ENCODE data around the gene AHCYL2. TPM values are rescaled to one million over a fixed set of nuclear protein-coding genes. Genes with fewer than 3 reads are reported as not detected.

AHCYL2 gene
- total and polyA plus RNA-seq, 4 donors: 2.0 to 10.0 (median 3.6) TPM

DNA sequence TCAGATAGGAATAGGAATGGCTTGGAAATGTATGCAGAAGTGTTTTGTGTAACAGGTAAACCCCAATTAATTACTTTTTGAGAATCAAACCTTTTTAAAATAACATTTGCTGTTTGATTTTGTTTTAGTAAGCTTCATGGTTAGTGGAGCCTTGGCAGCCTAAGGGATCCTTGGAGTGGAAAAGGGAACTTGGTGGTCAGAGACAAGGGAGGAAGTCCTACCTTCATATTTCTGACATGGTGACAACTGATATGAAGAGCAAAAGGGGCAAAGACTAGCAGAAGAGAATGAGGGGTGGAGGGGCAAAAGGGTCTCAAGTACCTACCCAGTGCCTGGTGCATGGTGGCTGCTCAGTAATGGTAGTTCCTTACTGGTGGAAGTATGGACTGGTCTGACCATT, 32.3 kb downstream of the AHCYL2 start:
- no peaks in the 10 kb centered on the region for H3K27me3 ChIP-seq (ENCODE audit: control insufficient read depth in 4 of 4, insufficient read depth in 4 of 4, low read length in 3 of 4)
- no peak overlapping the region for H3K4me3 ChIP-seq (ENCODE audit: low read depth in 1 of 3, low read length in 3 of 3)
- H3K9me3 ChIP-seq (ENCODE audit: control insufficient read depth in 4 of 4, low read length in 3 of 4): no peaks in the 10 kb centered on the region
- H3K27ac ChIP-seq (ENCODE audit: low read depth in 1 of 2, low read length in 2 of 2): no peak overlapping the region
- no peaks in the 10 kb centered on the region for H3K4me1 ChIP-seq (ENCODE audit: control insufficient read depth in 4 of 4, insufficient read depth in 4 of 4, low read length in 3 of 4)
- DNase-seq (ENCODE audit: low spot score): no peak
- no peak overlapping the region for H3K9ac ChIP-seq (ENCODE audit: low read depth in 1 of 2, low read length in 2 of 2)
- no peaks in the 10 kb centered on the region for H3K36me3 ChIP-seq (ENCODE audit: control insufficient read depth in 4 of 4, insufficient read depth in 3 of 4, low read depth in 1 of 4, low read length in 3 of 4)
- TF ChIP-seq, protein P1, sequence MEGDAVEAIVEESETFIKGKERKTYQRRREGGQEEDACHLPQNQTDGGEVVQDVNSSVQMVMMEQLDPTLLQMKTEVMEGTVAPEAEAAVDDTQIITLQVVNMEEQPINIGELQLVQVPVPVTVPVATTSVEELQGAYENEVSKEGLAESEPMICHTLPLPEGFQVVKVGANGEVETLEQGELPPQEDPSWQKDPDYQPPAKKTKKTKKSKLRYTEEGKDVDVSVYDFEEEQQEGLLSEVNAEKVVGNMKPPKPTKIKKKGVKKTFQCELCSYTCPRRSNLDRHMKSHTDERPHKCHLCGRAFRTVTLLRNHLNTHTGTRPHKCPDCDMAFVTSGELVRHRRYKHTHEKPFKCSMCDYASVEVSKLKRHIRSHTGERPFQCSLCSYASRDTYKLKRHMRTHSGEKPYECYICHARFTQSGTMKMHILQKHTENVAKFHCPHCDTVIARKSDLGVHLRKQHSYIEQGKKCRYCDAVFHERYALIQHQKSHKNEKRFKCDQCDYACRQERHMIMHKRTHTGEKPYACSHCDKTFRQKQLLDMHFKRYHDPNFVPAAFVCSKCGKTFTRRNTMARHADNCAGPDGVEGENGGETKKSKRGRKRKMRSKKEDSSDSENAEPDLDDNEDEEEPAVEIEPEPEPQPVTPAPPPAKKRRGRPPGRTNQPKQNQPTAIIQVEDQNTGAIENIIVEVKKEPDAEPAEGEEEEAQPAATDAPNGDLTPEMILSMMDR (IDR thresholded peaks at IDR 0.05; ENCODE audit: low read depth, low read length, missing input control): no peak
- TF ChIP-seq JUND (IDR thresholded peaks at IDR 0.05) (no peak), EGR1 (IDR thresholded peaks at IDR 0.05; ENCODE audit: low read depth in 2 of 2) (no peak), HNF4A (conservative IDR thresholded peaks at IDR 0.05) (no peak), SP1 (IDR thresholded peaks at IDR 0.05) (no peak), TAF1 (conservative IDR thresholded peaks at IDR 0.05) (no peak), FOXA2 (IDR thresholded peaks at IDR 0.05) (no peak)
- TF ChIP-seq, protein P2, sequence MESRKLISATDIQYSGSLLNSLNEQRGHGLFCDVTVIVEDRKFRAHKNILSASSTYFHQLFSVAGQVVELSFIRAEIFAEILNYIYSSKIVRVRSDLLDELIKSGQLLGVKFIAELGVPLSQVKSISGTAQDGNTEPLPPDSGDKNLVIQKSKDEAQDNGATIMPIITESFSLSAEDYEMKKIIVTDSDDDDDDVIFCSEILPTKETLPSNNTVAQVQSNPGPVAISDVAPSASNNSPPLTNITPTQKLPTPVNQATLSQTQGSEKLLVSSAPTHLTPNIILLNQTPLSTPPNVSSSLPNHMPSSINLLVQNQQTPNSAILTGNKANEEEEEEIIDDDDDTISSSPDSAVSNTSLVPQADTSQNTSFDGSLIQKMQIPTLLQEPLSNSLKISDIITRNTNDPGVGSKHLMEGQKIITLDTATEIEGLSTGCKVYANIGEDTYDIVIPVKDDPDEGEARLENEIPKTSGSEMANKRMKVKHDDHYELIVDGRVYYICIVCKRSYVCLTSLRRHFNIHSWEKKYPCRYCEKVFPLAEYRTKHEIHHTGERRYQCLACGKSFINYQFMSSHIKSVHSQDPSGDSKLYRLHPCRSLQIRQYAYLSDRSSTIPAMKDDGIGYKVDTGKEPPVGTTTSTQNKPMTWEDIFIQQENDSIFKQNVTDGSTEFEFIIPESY (IDR thresholded peaks at IDR 0.05): no peak
- TF ChIP-seq, protein P3, sequence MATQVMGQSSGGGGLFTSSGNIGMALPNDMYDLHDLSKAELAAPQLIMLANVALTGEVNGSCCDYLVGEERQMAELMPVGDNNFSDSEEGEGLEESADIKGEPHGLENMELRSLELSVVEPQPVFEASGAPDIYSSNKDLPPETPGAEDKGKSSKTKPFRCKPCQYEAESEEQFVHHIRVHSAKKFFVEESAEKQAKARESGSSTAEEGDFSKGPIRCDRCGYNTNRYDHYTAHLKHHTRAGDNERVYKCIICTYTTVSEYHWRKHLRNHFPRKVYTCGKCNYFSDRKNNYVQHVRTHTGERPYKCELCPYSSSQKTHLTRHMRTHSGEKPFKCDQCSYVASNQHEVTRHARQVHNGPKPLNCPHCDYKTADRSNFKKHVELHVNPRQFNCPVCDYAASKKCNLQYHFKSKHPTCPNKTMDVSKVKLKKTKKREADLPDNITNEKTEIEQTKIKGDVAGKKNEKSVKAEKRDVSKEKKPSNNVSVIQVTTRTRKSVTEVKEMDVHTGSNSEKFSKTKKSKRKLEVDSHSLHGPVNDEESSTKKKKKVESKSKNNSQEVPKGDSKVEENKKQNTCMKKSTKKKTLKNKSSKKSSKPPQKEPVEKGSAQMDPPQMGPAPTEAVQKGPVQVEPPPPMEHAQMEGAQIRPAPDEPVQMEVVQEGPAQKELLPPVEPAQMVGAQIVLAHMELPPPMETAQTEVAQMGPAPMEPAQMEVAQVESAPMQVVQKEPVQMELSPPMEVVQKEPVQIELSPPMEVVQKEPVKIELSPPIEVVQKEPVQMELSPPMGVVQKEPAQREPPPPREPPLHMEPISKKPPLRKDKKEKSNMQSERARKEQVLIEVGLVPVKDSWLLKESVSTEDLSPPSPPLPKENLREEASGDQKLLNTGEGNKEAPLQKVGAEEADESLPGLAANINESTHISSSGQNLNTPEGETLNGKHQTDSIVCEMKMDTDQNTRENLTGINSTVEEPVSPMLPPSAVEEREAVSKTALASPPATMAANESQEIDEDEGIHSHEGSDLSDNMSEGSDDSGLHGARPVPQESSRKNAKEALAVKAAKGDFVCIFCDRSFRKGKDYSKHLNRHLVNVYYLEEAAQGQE (IDR thresholded peaks at IDR 0.05): no peak

DNA sequence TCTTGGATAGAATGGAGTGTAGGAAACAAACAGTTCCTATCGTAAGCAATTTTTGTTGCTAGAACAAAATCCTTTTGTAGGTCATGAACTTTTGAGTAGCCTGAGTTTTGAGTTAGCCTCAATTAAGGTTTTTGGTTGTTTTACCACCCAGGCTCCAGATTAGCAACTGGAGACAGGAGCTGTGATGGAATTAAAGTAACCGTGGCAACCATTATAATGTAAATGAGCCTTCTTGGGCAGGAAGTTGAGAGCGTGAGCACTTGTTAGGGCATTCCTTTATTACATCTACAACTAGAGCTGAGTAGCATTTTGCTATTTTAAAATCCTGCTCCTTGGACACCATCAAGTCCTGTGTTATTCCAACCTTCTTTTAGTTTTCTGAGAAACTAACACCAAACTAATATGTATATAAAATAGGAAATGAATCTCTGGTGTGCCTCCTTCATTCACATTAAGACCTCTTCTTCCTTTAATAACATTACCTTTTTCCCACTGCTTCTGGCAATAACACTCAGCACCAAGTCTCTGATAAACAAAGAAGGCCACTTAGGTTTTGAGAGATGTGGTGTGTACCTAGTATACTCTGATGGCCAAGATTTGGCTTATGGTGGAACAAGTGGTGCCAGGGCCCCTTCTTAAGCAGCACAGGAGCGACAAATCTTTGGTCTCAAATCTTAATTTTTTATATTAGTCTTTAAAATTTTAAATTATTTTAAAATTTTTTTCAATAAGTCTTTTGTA, 34.0 kb downstream of the AHCYL2 start:
- TF ChIP-seq NR2F2 (IDR thresholded peaks at IDR 0.05) (no peak), GABPA (IDR thresholded peaks at IDR 0.05 in 1 of 2, conservative IDR thresholded peaks at IDR 0.05 in 1 of 2) (no peak), YY1 (IDR thresholded peaks at IDR 0.05) (no peak), RXRA (IDR thresholded peaks at IDR 0.05) (no peak), EGR1 (IDR thresholded peaks at IDR 0.05; ENCODE audit: low read depth in 2 of 2) (no peak), RAD21 (IDR thresholded peaks at IDR 0.05) (no peak), TAF1 (conservative IDR thresholded peaks at IDR 0.05) (no peak)
- TF ChIP-seq, protein P4, sequence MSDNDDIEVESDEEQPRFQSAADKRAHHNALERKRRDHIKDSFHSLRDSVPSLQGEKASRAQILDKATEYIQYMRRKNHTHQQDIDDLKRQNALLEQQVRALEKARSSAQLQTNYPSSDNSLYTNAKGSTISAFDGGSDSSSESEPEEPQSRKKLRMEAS (IDR thresholded peaks at IDR 0.05): no peak
- TF ChIP-seq, protein P1 (IDR thresholded peaks at IDR 0.05; ENCODE audit: low read depth, low read length, missing input control): no peak
- TF ChIP-seq, protein P3 (IDR thresholded peaks at IDR 0.05): no peak
- Histone ChIP-seq H3K9me3 (ENCODE audit: control insufficient read depth in 4 of 4, low read length in 3 of 4) (no peaks in the 10 kb centered on the region), H3K9ac (ENCODE audit: low read depth in 1 of 2, low read length in 2 of 2) (no peak overlapping the region), H3K4me1 (ENCODE audit: control insufficient read depth in 4 of 4, insufficient read depth in 4 of 4, low read length in 3 of 4) (no peaks in the 10 kb centered on the region), H3K27me3 (ENCODE audit: control insufficient read depth in 4 of 4, insufficient read depth in 4 of 4, low read length in 3 of 4) (no peaks in the 10 kb centered on the region), H3K27ac (ENCODE audit: low read depth in 1 of 2, low read length in 2 of 2) (no peak overlapping the region), H3K4me3 (ENCODE audit: low read depth in 1 of 3, low read length in 3 of 3) (no peak overlapping the region), H3K36me3 (ENCODE audit: control insufficient read depth in 4 of 4, insufficient read depth in 3 of 4, low read depth in 1 of 4, low read length in 3 of 4) (no peaks in the 10 kb centered on the region)
- no peak for DNase-seq (ENCODE audit: low spot score)
- 89% methylated on average over 4 of the region's 4 CpGs for WGBS
